Nephron (organoid): ENCODE measurements around the gene ANKH.

Experiments used
- H3K27ac Mint-ChIP-seq, 3 experiments: 2 replicates each; pipeline ENCODE4 v1.8.0; 2020; ENCODE audit warnings: mixed read lengths in 3 of 3, mild to moderate bottlenecking in 2 of 3, moderate library complexity in 1 of 3
- H3K27me3 Mint-ChIP-seq: 2 replicates; pipeline ENCODE4 v1.8.0; 2021; ENCODE audit warnings: low read depth, mild to moderate bottlenecking, moderate library complexity, mixed read lengths
- H3K36me3 Mint-ChIP-seq: 2 replicates; pipeline ENCODE4 v1.8.0; 2020; ENCODE audit warnings: low read depth, mixed read lengths
- H3K4me1 Mint-ChIP-seq: 2 replicates; pipeline ENCODE4 v1.8.0; 2020; ENCODE audit warnings: mixed read lengths
- H3K4me3 Mint-ChIP-seq, 3 experiments: 2 replicates each; pipeline ENCODE4 v1.8.0; 2020; ENCODE audit warnings: mild to moderate bottlenecking in 3 of 3, mixed read lengths in 3 of 3, moderate library complexity in 2 of 3
- H3K9me3 Mint-ChIP-seq: 2 replicates; pipeline ENCODE4 v1.8.0; 2020; ENCODE audit warnings: mixed read lengths
- TF ChIP-seq, protein P1 (sequence below), 3 experiments: fragments of 200-600 bp; sonication (generic); IDR thresholded peaks; one replicate each; pipeline ENCODE4 v1.5.0; 2021; ENCODE audit warnings: antibody characterized with exemption in 3 of 3; ENCODE audit not compliant: unreplicated experiment in 3 of 3

The ANKH gene

DNA sequence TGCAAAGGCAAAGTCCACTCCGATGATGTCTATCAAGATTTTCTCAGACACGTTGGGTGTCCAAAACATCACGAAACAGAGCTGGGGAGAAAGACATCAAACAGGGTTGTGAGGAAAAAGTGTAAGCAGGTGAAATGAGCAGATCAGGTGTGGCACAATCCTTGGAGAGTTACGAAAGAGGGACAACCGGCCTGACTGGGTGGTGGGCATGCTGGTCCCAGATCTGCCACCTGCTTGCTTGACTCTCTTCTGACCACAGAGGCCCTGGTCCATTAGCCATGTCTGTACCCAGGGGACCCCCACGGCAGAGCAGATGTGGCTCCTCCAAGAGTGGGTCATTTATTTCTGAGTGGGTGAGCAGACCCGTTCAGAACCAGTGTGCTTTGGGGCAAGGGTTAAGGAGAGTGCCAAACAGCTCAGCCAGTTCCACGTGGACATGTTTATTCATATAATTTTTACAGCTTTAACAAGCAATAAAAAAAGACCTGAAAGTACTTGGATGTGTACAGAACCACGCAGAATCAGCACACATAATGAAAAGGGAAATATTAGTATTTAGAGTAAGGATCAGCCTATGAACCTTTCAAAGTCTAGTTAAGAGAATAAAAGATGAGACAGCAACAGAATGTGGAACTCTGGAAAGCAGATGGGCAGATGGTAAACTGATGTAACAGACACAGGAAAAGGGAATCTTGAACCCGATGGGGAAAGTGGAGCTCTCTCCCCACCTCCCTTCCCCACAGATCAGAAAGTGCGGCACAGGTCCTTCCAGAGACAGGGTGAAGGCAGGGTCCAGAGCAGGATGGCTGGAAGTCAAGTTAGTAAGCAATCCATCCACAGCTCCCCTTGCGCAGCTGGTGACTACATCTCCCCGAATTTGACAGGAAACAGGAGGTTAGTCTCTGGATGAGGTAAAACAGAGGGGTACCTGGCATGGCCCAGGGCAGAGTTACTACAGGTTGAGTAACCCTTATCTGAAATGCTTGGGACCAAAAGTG, 154.5 kb downstream of the ANKH start:
- H3K36me3 Mint-ChIP-seq, result peaks cover 57% of the 10 kb centered on the region
- H3K4me1 Mint-ChIP-seq, result peaks cover 5% of the 10 kb centered on the region
- peaks cover 3% of the 10 kb centered on the region for H3K9me3 Mint-ChIP-seq
- TF ChIP-seq, protein P1, sequence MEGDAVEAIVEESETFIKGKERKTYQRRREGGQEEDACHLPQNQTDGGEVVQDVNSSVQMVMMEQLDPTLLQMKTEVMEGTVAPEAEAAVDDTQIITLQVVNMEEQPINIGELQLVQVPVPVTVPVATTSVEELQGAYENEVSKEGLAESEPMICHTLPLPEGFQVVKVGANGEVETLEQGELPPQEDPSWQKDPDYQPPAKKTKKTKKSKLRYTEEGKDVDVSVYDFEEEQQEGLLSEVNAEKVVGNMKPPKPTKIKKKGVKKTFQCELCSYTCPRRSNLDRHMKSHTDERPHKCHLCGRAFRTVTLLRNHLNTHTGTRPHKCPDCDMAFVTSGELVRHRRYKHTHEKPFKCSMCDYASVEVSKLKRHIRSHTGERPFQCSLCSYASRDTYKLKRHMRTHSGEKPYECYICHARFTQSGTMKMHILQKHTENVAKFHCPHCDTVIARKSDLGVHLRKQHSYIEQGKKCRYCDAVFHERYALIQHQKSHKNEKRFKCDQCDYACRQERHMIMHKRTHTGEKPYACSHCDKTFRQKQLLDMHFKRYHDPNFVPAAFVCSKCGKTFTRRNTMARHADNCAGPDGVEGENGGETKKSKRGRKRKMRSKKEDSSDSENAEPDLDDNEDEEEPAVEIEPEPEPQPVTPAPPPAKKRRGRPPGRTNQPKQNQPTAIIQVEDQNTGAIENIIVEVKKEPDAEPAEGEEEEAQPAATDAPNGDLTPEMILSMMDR (IDR thresholded peaks at IDR 0.05; ENCODE audit: unreplicated experiment in 3 of 3), result no peak
- no peak overlapping the region for H3K27ac Mint-ChIP-seq
- H3K27me3 Mint-ChIP-seq, result no peaks in the 10 kb centered on the region
- H3K4me3 Mint-ChIP-seq, result no peak overlapping the region

DNA sequence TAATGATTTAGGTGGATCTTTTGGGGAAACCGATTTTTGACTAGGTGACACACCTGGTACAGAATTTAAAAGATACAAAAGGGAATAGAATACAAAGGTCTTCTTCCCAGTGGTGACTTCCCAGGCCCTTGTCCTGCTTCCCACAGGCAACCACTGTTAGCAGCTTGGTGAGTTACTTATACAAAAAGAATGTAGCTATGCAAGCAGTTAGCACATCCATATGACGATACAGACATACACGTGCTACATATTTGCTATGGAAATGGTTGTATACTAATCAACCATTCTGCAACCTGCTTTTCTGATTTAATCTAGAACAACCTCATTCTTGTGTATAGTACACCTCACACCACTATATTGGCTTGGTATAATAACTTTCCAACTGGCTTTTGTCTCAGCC, 156.1 kb downstream of the ANKH start:
- no peak overlapping the region for H3K27ac Mint-ChIP-seq
- peaks cover 3% of the 10 kb centered on the region for H3K9me3 Mint-ChIP-seq
- H3K27me3 Mint-ChIP-seq, result no peaks in the 10 kb centered on the region
- H3K4me3 Mint-ChIP-seq, result no peak overlapping the region
- H3K4me1 Mint-ChIP-seq, result peaks cover 5% of the 10 kb centered on the region
- H3K36me3 Mint-ChIP-seq, result peaks cover 73% of the 10 kb centered on the region
- TF ChIP-seq, protein P1 (IDR thresholded peaks at IDR 0.05; ENCODE audit: unreplicated experiment in 3 of 3), result no peak

DNA sequence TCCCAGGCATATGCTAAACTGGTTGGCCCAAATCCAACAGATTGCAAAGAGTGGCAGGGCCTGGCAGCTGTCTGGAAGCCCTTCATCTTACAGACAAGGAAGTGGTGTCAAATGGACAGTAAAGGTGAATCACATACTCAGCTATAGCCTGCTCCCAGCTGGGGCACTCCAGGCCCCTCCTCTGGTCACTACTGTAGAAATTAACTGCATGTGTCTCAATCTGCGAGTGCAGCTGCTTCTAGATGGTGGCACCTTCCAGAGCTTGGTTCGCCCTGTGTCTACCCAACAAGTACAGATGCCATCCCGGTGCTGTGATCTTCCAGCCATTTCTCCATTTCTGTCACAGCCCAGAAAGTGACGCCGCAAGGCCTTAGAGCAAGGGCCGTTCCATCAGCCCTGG, 156.9 kb downstream of the ANKH start:
- no peak overlapping the region for H3K4me3 Mint-ChIP-seq
- TF ChIP-seq, protein P1 (IDR thresholded peaks at IDR 0.05; ENCODE audit: unreplicated experiment in 3 of 3), result no peak
- H3K27me3 Mint-ChIP-seq, result no peaks in the 10 kb centered on the region
- H3K27ac Mint-ChIP-seq, result no peak overlapping the region
- peaks cover 5% of the 10 kb centered on the region for H3K4me1 Mint-ChIP-seq
- peaks cover 3% of the 10 kb centered on the region for H3K9me3 Mint-ChIP-seq
- peaks cover 80% of the 10 kb centered on the region for H3K36me3 Mint-ChIP-seq

DNA sequence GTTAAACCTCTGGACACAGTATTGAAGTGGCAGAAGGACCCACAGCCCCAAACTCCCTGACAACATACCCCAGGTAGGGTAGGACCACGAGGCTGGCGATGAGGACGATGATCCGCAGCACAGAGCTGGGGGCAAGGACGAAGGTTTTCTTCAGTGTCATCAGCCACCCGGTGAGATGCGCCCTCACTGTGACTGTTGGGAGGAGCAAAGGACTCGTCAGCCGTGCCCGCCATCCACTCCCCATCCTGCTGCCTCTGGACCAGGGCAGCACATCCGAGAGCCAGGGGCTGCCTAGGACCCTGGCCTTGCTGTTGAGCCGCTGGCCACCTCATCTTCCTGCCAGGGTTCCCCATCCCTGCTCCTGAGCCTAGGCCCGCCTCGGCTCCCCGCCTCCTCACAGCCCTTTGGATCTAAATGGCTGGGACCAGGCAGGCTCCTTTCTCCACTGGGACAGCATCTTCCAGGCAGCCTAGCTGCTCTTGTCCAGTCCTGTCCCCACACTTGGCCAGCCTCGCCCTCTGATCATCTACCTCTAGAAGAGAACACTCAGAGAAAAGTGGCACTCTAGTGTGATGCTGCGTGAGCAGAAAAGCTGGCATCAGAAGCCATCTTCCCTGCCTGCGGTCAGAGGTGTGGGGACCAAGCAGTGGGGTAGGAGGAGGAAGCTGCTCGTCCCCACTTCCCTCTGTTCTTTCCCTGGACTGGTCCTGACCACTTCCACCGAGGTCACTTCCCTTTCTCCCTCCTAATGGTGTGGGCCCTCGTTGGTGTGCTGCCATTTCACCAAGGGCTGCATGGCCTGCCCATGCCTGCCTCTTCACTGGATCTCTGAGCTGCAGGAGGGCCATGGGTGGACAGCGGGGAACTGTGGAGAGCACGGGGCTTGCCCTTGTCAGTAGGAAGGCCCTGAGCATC, 157.8 kb downstream of the ANKH start:
- Mint-ChIP-seq H3K27ac (no peak overlapping the region), H3K36me3 (peaks cover 87% of the 10 kb centered on the region), H3K9me3 (peaks cover 3% of the 10 kb centered on the region), H3K27me3 (no peaks in the 10 kb centered on the region), H3K4me3 (no peak overlapping the region), H3K4me1 (peaks cover 5% of the 10 kb centered on the region)
- TF ChIP-seq, protein P1 (IDR thresholded peaks at IDR 0.05; ENCODE audit: unreplicated experiment in 3 of 3), result no peak

DNA sequence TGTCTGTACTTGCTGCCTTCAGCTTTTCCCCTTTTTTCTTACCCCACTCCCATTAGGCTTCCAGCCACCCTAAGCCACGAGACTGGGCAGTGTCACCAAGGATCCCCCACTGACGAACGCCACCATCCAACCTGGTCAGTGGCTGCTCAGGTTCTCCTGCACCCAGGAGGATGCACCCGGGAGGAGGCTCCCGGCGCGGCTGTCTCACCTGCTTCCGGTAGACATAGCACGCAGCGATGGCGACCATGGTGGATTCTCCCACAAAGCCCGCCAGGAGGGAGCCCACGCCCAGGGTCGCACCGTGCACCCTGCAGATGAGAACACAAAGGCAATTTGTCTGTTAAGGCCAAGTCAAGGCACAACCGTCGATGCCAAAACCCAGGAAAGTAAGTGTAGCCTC, 158.9 kb downstream of the ANKH start:
- peaks cover 5% of the 10 kb centered on the region for H3K4me1 Mint-ChIP-seq

More for the DNA sequence above, 158.9 kb downstream of the ANKH start:
- no peak overlapping the region for H3K27ac Mint-ChIP-seq
- no peaks in the 10 kb centered on the region for H3K27me3 Mint-ChIP-seq
- no peak overlapping the region for H3K4me3 Mint-ChIP-seq
- H3K36me3 Mint-ChIP-seq, result peaks cover 85% of the 10 kb centered on the region
- TF ChIP-seq, protein P1 (IDR thresholded peaks at IDR 0.05; ENCODE audit: unreplicated experiment in 3 of 3), result no peak
- peaks cover 3% of the 10 kb centered on the region for H3K9me3 Mint-ChIP-seq
